HG02678 (cell line): Measurements from ENCODE around the gene ITGA1.
"Not testable (repeated sequence)": the region's sequence is repeated elsewhere in the genome, so short reads cannot be mapped to it uniquely, and the experiment has no call there.

Experiments used
- ATAC-seq: cut with Tn5 transposase; IDR thresholded peaks from one replicate; pipeline ENCODE4 v1.9.1; 2021; ENCODE audit warnings: mild to moderate bottlenecking, moderate library complexity; ENCODE audit not compliant: unreplicated experiment

ITGA1 gene

GRCh38 chr5:52799983-52800393 lies 12.3 kb downstream of the ITGA1 start:
- peak; percentile 75 for ATAC-seq

GRCh38 chr5:52800394-52801213 lies 12.9 kb downstream of the ITGA1 start:
- ATAC-seq, result peak; percentile 38

- no peak for ATAC-seq
Measured at GRCh38 chr5:52801329-52801728, 13.6 kb downstream of the ITGA1 start.

GRCh38 chr5:52802272-52802973 lies 14.7 kb downstream of the ITGA1 start:
- ATAC-seq, result no peak

- ATAC-seq, result no peak
Measured at GRCh38 chr5:52802974-52803336, 15.2 kb downstream of the ITGA1 start.

- ATAC-seq, result no peak
Measured at GRCh38 chr5:52804387-52804791, 16.7 kb downstream of the ITGA1 start.

- no peak for ATAC-seq
Measured at GRCh38 chr5:52804981-52805380, 17.3 kb downstream of the ITGA1 start.

GRCh38 chr5:52805615-52806014 lies 17.9 kb downstream of the ITGA1 start:
- no peak for ATAC-seq

- no peak for ATAC-seq
Measured at GRCh38 chr5:52807037-52807436, 19.3 kb downstream of the ITGA1 start.

- no peak for ATAC-seq
Measured at GRCh38 chr5:52807723-52808122, 20.0 kb downstream of the ITGA1 start.

- ATAC-seq, result no peak
Measured at GRCh38 chr5:52808316-52808901, 20.7 kb downstream of the ITGA1 start.

- no peak for ATAC-seq
Measured at GRCh38 chr5:52809884-52810283, 22.2 kb downstream of the ITGA1 start.

GRCh38 chr5:52810426-52810825 lies 22.7 kb downstream of the ITGA1 start:
- ATAC-seq, result no peak

GRCh38 chr5:52811067-52811749 lies 23.5 kb downstream of the ITGA1 start:
- no peak for ATAC-seq

- no peak for ATAC-seq
Measured at GRCh38 chr5:52814352-52815148, 26.8 kb downstream of the ITGA1 start.

- ATAC-seq, result no peak
Measured at GRCh38 chr5:52817818-52818217, 30.1 kb downstream of the ITGA1 start.

GRCh38 chr5:52818360-52818759 lies 30.6 kb downstream of the ITGA1 start:
- no peak for ATAC-seq

GRCh38 chr5:52818807-52819206 lies 31.1 kb downstream of the ITGA1 start:
- ATAC-seq, result not testable (repeated sequence)

- no peak for ATAC-seq
Measured at GRCh38 chr5:52821901-52822300, 34.2 kb downstream of the ITGA1 start.

- ATAC-seq, result no peak
Measured at GRCh38 chr5:52822437-52822836, 34.7 kb downstream of the ITGA1 start.

GRCh38 chr5:52824827-52825226 lies 37.1 kb downstream of the ITGA1 start:
- ATAC-seq, result no peak
